A549 (cell line): ENCODE measurements around the gene MCM5.

Source experiments
- CTCF ChIP-seq: fragments of >200 bp; sonication (Bioruptor Twin); formaldehyde crosslinking; IDR thresholded peaks from 3 replicates; pipeline ENCODE4 v1.5.1; 2016
- EP300 ChIP-seq, 2 experiments: fragments of >200 bp; sonication (Bioruptor Twin); formaldehyde crosslinking; IDR thresholded peaks; 2 replicates in 1 of 2; 3 replicates in 1 of 2; pipeline ENCODE4 v1.6.1; 2016 to 2017

- no peak for TF ChIP-seq CTCF
- no peak for TF ChIP-seq EP300 (IDR thresholded peaks at IDR 0.05)
Observed at GRCh38 chr22:35406443-35406842, 6.5 kb downstream of the MCM5 start.
